ENCODE data around the gene TNFSF11. TPM values are rescaled to one million over a fixed set of nuclear protein-coding genes. Genes with fewer than 3 reads are reported as not detected.
A peak's percentile ranks its signal among the peaks of the same experiment; 100 is the strongest.

The TNFSF11 gene
- total RNA-seq, 1 donor from 2014 or later = not detected

- no peak for TF ChIP-seq CTCF (IDR thresholded peaks at IDR 0.05)
- no peak overlapping the region for H3K27ac ChIP-seq
- H3K4me1 ChIP-seq = no peaks in the 10 kb centered on the region
- no peak for DNase-seq (ENCODE audit: low spot score in 2 of 2)
- peaks cover 0 to 7% of the 10 kb centered on the region in 2 donors for H3K9me3 ChIP-seq
- H3K36me3 ChIP-seq = no peaks in the 10 kb centered on the region
- intact Hi-C loops (cut with DNase I) = no loop called here
- H3K27me3 ChIP-seq = no peaks in the 10 kb centered on the region
- H3K4me3 ChIP-seq = no peak overlapping the region
These were observed 12.0 kb upstream of the TNFSF11 start for GRCh38 chr13:42561752-42562467.

GRCh38 chr13:42567906-42568305 lies 6.0 kb upstream of the TNFSF11 start:
- H3K4me3 ChIP-seq = no peak overlapping the region
- no peaks in the 10 kb centered on the region for H3K36me3 ChIP-seq
- H3K27me3 ChIP-seq = no peaks in the 10 kb centered on the region
- intact Hi-C loops (cut with DNase I) = no loop called here
- DNase-seq (ENCODE audit: low spot score in 2 of 2) = no peak
- no peak overlapping the region for H3K27ac ChIP-seq
- TF ChIP-seq CTCF (IDR thresholded peaks at IDR 0.05) = no peak
- no peaks in the 10 kb centered on the region for H3K4me1 ChIP-seq
- H3K9me3 ChIP-seq = peaks cover 0 to 7% of the 10 kb centered on the region in 2 donors

- DNase-seq (ENCODE audit: low spot score in 2 of 2) = no peak
- TF ChIP-seq CTCF (IDR thresholded peaks at IDR 0.05) = no peak
- intact Hi-C loops (cut with DNase I) = no loop called here
- Histone ChIP-seq H3K4me3 (no peak overlapping the region), H3K27me3 (no peaks in the 10 kb centered on the region), H3K9me3 (no peaks in the 10 kb centered on the region), H3K36me3 (no peaks in the 10 kb centered on the region), H3K27ac (no peak overlapping the region), H3K4me1 (no peaks in the 10 kb centered on the region)
These were observed 4.2 kb upstream of the TNFSF11 start for GRCh38 chr13:42569576-42570344.

- intact Hi-C loops (cut with DNase I) = no loop called here
- no peak for DNase-seq (ENCODE audit: low spot score in 2 of 2)
- no peaks in the 10 kb centered on the region for H3K9me3 ChIP-seq
- no peaks in the 10 kb centered on the region for H3K36me3 ChIP-seq
- no peaks in the 10 kb centered on the region for H3K4me1 ChIP-seq
- no peaks in the 10 kb centered on the region for H3K27me3 ChIP-seq
- no peak for TF ChIP-seq CTCF (IDR thresholded peaks at IDR 0.05)
- no peak overlapping the region for H3K27ac ChIP-seq
- no peak overlapping the region for H3K4me3 ChIP-seq
These were observed 2.1 kb upstream of the TNFSF11 start for GRCh38 chr13:42571895-42572294.

- no peak for TF ChIP-seq CTCF (IDR thresholded peaks at IDR 0.05)
- Histone ChIP-seq H3K27me3 (no peaks in the 10 kb centered on the region), H3K27ac (no peak overlapping the region), H3K4me1 (no peaks in the 10 kb centered on the region), H3K4me3 (peak overlapping the region; percentile 39 to 42), H3K9me3 (no peaks in the 10 kb centered on the region), H3K36me3 (no peaks in the 10 kb centered on the region)
- no peak for DNase-seq (ENCODE audit: low spot score in 2 of 2)
- intact Hi-C loops (cut with DNase I) = no loop called here
These were observed 721 bp downstream of the TNFSF11 start for GRCh38 chr13:42574435-42575311.
